Liver (tissue), 3 donors: ENCODE measurements around the gene SMCO4.

Experiments
- CTCF ChIP-seq: fragments of 150-350 bp; IDR thresholded peaks from 2 replicates; pipeline ENCODE4 v1.5.1; 2017; ENCODE audit warnings: improper control_type of control experiment, low read depth, low read length; ENCODE audit not compliant: missing input control
- EGR1 ChIP-seq, 2 donors: IDR thresholded peaks; 2 replicates each; pipeline ENCODE4 v1.6.1; 2016 to 2018; ENCODE audit warnings: antibody characterized with exemption in 2 of 2, low read depth in 2 of 2
- GABPA ChIP-seq, 2 donors: IDR thresholded peaks in 1 of 2; conservative IDR thresholded peaks in 1 of 2; 2 replicates each; pipeline ENCODE4 v1.6.1; 2016; ENCODE audit warnings: antibody characterized with exemption in 2 of 2, mild to moderate bottlenecking in 1 of 2, moderate library complexity in 1 of 2
- JUND ChIP-seq, 2 donors: IDR thresholded peaks; 2 replicates each; pipeline ENCODE4 v1.6.1; 2016; ENCODE audit warnings: antibody characterized with exemption in 2 of 2
- REST ChIP-seq: IDR thresholded peaks from 2 replicates; pipeline ENCODE4 v1.6.1; 2016; ENCODE audit warnings: antibody characterized with exemption, mild to moderate bottlenecking
- YY1 ChIP-seq: IDR thresholded peaks from 2 replicates; pipeline ENCODE4 v1.6.1; 2016; ENCODE audit warnings: antibody characterized with exemption, mild to moderate bottlenecking
- ZBTB33 ChIP-seq: IDR thresholded peaks from 2 replicates; pipeline ENCODE4 v1.6.1; 2016; ENCODE audit warnings: antibody characterized with exemption
- TF ChIP-seq, protein P1 (sequence below): IDR thresholded peaks from 2 replicates; pipeline ENCODE4 v1.6.1; 2016; ENCODE audit warnings: antibody characterized with exemption
- donor health status: healthy.
- donor health status: healthy.

GRCh38 chr11:93432247-93432646 is 110.9 kb downstream of the SMCO4 start:
- TF ChIP-seq CTCF = no peak
- no peak for TF ChIP-seq ZBTB33
- TF ChIP-seq, protein P1, sequence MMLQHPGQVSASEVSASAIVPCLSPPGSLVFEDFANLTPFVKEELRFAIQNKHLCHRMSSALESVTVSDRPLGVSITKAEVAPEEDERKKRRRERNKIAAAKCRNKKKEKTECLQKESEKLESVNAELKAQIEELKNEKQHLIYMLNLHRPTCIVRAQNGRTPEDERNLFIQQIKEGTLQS = no peak
- TF ChIP-seq JUND (IDR thresholded peaks at IDR 0.05) = no peak
- no peak for TF ChIP-seq YY1
- no peak for TF ChIP-seq REST
- TF ChIP-seq GABPA (IDR thresholded peaks at IDR 0.05 in 1 of 2, conservative IDR thresholded peaks at IDR 0.05 in 1 of 2) = no peak
- TF ChIP-seq EGR1 (IDR thresholded peaks at IDR 0.05; ENCODE audit: low read depth in 2 of 2) = no peak
